Measurements from ENCODE around the gene GCK. TPM values are rescaled to one million over a fixed set of nuclear protein-coding genes. Genes with fewer than 3 reads are reported as not detected.
"Not testable (repeated sequence)": the region's sequence is repeated elsewhere in the genome, so short reads cannot be mapped to it uniquely, and the experiment has no call there.

Gene GCK
- total RNA-seq, 1 experiment from 2014 or later, result 2.8 TPM

GRCh38 chr7:44127161-44127560 lies 62.1 kb downstream of the GCK start:
- H3K4me3 ChIP-seq (ENCODE audit: insufficient read depth, low read depth, low read length), result no peak overlapping the region
- H3K27me3 ChIP-seq (ENCODE audit: control insufficient read depth, insufficient read depth, low read length), result peaks cover 10% of the 10 kb centered on the region
- no peaks in the 10 kb centered on the region for H3K36me3 ChIP-seq (replicated peaks; ENCODE audit: control insufficient read depth, insufficient read depth, low read length)
- no peak for DNase-seq

- not testable (repeated sequence) for H3K27me3 ChIP-seq (ENCODE audit: control insufficient read depth, insufficient read depth, low read length); DNase-seq
Measured at GRCh38 chr7:44126574-44126973, 62.7 kb downstream of the GCK start.

DNA sequence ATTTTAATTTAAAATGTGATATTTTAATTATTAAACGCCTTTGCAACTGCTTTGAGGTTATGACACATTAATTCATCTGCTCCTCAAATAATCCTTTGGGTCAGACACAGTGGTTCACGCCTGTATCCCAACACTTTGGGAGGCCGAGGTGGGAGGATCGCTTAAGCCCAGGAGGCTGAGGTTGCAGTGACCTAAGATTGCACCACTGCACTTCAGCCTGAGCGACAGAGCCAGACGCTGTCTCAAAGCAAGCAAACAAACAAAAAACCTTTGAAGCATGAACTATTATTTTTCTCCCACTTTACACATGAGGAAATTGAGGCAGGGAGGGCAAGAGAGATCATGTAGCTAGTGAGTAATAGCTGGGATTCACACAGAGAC lies 64.4 kb downstream of the GCK start:
- Histone ChIP-seq H3K4me3 (ENCODE audit: insufficient read depth, low read depth, low read length) (no peak overlapping the region), H3K36me3 (replicated peaks; ENCODE audit: control insufficient read depth, insufficient read depth, low read length) (peaks cover 10% of the 10 kb centered on the region), H3K27me3 (ENCODE audit: control insufficient read depth, insufficient read depth, low read length) (peaks cover 10% of the 10 kb centered on the region)
- no peak for DNase-seq

More at GRCh38 chr7:44126574-44126973, 62.7 kb downstream of the GCK start:
- H3K4me3 ChIP-seq (ENCODE audit: insufficient read depth, low read depth, low read length); H3K36me3 ChIP-seq (replicated peaks; ENCODE audit: control insufficient read depth, insufficient read depth, low read length): not testable (repeated sequence)

DNA sequence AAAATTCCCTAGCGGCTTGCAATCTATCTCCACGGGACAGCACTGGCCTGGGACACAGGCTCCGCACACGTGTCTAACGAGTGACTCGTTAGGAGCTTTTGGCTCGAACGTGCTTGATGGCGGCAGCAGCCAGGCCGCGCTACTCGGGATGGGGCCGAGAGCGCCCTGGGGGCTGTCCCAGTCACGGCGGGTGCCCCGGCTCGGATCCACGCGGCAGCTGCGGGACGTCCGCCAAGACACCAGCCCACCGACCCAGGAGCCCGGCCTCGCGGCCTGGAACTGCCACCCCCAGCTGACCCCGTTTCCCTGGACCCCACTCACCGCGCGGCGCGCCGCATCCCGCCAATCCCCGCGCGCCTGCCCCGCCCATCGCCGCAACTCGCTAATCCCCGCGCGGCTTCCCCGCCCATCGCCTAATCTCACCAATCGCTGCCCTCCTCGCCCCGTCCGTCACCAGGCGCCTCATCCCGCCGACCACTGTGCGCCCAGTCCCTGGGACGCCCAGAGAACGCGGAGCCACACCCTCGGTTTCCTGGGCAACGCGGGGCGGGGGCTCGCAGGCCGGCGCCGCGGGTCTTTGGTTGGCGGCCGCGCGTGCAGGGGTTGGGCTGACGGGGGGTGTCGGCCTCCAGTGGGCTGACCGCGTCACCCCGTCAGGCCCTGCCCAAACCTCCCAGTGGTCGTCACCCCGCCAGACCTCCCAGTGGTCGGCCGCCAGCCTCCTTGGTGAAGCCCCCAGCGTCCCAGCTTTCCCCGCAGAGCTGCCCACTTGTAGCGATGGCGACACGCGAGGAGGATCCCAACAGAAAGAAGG lies 65.8 kb downstream of the GCK start, which contains the start of gene POLD2:
Gene POLD2 (minus strand): TSS at position 359 of the 814 bp plus-strand sequence. CDS start 1,495 bp downstream, outside the sequence.
- Histone ChIP-seq H3K27me3 (ENCODE audit: control insufficient read depth, insufficient read depth, low read length) (peaks cover 10% of the 10 kb centered on the region), H3K4me3 (ENCODE audit: insufficient read depth, low read depth, low read length) (peak within 1 kb of the TSS; percentile 93), H3K36me3 (replicated peaks; ENCODE audit: control insufficient read depth, insufficient read depth, low read length) (peaks cover 15% of the 10 kb centered on the region)
- DNase-seq, result peak; percentile 100

DNA sequence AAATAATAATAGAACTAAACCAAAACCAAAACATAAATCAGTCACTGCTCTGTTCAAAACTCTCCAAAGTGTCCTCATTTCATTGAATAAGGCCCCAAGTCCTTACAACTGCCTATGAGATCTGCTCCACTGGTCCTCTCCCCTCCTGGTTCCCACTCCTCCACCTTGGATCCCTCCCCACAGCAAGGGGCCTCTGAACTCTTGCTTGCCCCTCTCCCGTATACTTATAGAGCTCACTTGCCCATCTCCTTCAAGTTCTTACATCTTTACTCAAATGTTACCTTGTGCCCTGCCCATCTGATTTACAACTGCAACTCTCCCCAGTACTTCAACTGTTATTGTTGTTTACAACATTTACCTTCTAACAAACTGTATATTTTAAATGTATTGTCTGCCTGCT lies 66.7 kb downstream of the GCK start:
- DNase-seq, result no peak
- peak overlapping the region; percentile 93 for H3K4me3 ChIP-seq (ENCODE audit: insufficient read depth, low read depth, low read length)
- peaks cover 19% of the 10 kb centered on the region for H3K36me3 ChIP-seq (replicated peaks; ENCODE audit: control insufficient read depth, insufficient read depth, low read length)
- peaks cover 8% of the 10 kb centered on the region for H3K27me3 ChIP-seq (ENCODE audit: control insufficient read depth, insufficient read depth, low read length)

- H3K4me3 ChIP-seq (ENCODE audit: insufficient read depth, low read depth, low read length), result no peak overlapping the region
- DNase-seq, result no peak
- H3K36me3 ChIP-seq (replicated peaks; ENCODE audit: control insufficient read depth, insufficient read depth, low read length), result peaks cover 23% of the 10 kb centered on the region
- H3K27me3 ChIP-seq (ENCODE audit: control insufficient read depth, insufficient read depth, low read length), result peaks cover 8% of the 10 kb centered on the region
Measured at GRCh38 chr7:44121761-44122420, 67.3 kb downstream of the GCK start.

DNA sequence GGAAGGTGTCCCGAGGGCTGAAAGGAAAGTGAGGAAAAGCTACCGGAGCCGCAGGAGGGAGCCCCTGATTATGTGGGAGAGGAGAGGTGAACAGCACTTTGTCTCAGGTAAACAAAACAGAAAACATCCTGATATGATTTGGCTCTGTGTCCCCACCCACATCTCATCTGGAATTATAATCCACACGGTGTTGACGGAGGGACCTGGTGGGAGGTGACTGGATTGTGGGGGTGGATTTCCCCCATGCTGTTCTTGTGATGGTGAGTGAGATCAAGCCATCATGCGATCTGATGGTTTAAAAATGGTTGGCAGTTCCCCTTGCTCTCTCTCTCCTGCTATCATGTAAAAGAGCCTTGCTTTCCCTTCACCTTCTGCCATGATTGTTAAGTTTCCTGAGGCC lies 68.8 kb downstream of the GCK start:
- no peak for DNase-seq
- Histone ChIP-seq H3K4me3 (ENCODE audit: insufficient read depth, low read depth, low read length) (no peak overlapping the region), H3K36me3 (replicated peaks; ENCODE audit: control insufficient read depth, insufficient read depth, low read length) (peaks cover 26% of the 10 kb centered on the region), H3K27me3 (ENCODE audit: control insufficient read depth, insufficient read depth, low read length) (peaks cover 8% of the 10 kb centered on the region)

- DNase-seq, result no peak
- H3K36me3 ChIP-seq (replicated peaks; ENCODE audit: control insufficient read depth, insufficient read depth, low read length), result peaks cover 29% of the 10 kb centered on the region
- H3K4me3 ChIP-seq (ENCODE audit: insufficient read depth, low read depth, low read length), result no peak overlapping the region
- peaks cover 7% of the 10 kb centered on the region for H3K27me3 ChIP-seq (ENCODE audit: control insufficient read depth, insufficient read depth, low read length)
Measured at GRCh38 chr7:44119829-44120380, 69.3 kb downstream of the GCK start.

DNA sequence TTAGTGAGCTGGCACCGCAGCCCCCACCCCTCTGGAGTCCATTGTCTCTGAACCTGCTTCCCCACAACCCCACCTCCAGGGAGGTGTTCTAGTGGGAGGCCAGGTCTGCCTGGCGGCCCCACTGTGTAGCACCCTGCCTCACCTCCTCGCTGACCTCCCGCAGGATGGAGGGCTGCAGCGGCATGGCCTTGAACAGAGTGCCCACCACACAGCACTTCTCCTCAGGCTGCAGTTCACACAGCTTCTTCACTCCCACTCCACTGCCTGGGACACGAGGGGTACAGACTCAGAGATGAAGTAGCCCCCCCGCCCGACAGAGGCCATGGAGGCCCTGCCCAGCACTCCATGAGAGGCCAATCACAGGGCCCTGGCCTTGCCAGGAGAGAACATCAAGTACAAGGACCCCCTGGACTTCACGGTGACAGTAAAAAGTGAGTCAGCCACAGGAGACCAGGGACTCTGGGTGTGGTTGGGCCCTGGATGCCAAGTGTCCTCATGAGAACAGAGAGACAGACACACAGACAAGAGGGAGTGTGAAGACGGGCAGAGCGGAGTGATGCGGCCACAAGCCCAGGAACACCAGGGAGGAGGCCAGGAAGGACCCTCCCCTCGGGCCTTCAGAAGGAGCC lies 71.3 kb downstream of the GCK start:
- no peak overlapping the region for H3K4me3 ChIP-seq (ENCODE audit: insufficient read depth, low read depth, low read length)
- no peak for DNase-seq
- H3K36me3 ChIP-seq (replicated peaks; ENCODE audit: control insufficient read depth, insufficient read depth, low read length), result peaks cover 35% of the 10 kb centered on the region
- H3K27me3 ChIP-seq (ENCODE audit: control insufficient read depth, insufficient read depth, low read length), result no peaks in the 10 kb centered on the region

GRCh38 chr7:44116789-44117666 lies 72.2 kb downstream of the GCK start:
- no peak overlapping the region for H3K4me3 ChIP-seq (ENCODE audit: insufficient read depth, low read depth, low read length)
- H3K36me3 ChIP-seq (replicated peaks; ENCODE audit: control insufficient read depth, insufficient read depth, low read length), result peaks cover 35% of the 10 kb centered on the region
- no peaks in the 10 kb centered on the region for H3K27me3 ChIP-seq (ENCODE audit: control insufficient read depth, insufficient read depth, low read length)
- DNase-seq, result no peak

DNA sequence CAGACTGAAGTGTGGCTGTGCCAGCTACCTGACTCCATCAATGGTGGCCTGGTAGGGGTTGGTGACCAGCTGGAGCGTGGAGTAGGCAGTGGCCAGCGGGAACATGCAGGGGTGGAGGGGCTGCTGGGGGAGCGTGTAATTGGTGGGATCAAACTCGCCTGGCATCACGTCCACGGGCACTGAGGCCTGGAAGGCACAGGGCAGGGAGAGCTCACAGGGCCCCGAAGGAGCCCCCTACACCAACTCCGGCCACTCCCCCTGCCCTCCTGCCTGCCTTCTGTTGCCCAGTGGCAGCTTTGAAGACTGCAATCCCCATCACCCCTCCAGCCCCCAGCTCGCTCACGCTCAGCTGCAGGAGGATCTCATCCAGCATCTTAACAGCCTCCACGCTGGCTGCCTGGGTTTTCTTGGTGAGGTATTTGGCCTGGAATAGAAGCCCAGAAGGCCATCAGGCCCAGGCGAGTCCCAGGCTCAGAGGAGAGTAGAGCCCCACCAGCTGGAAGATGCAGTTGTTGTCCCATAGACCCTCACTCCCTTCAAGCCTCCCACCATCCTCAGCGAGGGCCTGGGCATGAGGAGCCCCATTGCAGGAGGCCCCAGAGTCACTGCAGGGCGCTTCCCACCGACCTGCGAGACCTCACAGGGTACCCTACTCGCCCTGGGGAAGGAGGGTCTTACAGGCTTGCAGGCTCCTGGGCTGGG lies 73.0 kb downstream of the GCK start:
- Histone ChIP-seq H3K4me3 (ENCODE audit: insufficient read depth, low read depth, low read length) (no peak overlapping the region), H3K27me3 (ENCODE audit: control insufficient read depth, insufficient read depth, low read length) (no peaks in the 10 kb centered on the region), H3K36me3 (replicated peaks; ENCODE audit: control insufficient read depth, insufficient read depth, low read length) (peaks cover 32% of the 10 kb centered on the region)
- DNase-seq, result peak; percentile 51

DNA sequence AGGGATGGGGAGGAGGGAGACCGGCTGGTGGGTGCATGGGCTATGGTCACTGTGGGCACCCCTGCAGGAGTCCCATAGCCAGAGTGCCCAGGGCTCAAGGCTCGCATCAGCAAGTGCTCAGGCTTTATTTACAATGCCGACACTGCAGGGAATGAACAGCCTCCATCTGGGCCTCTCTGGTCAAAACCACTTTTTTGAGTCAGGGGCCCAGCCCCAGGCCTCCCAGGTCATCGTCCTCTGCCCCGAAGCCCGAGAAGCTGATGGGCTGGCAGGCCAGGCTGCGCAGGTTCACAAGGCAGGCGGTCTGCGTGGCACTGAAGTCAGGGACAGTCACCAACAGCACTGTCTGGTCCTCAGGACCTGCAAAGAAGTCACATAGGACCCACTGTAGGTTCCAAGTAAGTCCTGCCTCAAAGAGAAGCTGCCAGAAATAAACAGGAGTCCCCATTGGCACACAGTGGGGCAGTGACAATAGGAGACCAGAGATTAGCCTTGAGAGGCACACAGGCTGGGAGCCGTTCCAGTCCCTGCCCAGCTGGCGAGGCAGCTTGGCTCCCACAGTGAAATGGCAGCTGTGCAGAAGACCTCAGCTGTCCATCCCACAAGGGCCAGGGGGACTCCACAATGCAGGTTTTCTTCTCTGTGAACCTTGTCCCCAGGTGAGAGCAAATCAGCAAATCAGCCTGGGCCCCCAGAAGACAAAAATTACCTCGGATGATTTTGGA lies 74.5 kb downstream of the GCK start:
- DNase-seq, result no peak
- no peaks in the 10 kb centered on the region for H3K27me3 ChIP-seq (ENCODE audit: control insufficient read depth, insufficient read depth, low read length)
- H3K36me3 ChIP-seq (replicated peaks; ENCODE audit: control insufficient read depth, insufficient read depth, low read length), result peaks cover 26% of the 10 kb centered on the region
- no peak overlapping the region for H3K4me3 ChIP-seq (ENCODE audit: insufficient read depth, low read depth, low read length)

DNA sequence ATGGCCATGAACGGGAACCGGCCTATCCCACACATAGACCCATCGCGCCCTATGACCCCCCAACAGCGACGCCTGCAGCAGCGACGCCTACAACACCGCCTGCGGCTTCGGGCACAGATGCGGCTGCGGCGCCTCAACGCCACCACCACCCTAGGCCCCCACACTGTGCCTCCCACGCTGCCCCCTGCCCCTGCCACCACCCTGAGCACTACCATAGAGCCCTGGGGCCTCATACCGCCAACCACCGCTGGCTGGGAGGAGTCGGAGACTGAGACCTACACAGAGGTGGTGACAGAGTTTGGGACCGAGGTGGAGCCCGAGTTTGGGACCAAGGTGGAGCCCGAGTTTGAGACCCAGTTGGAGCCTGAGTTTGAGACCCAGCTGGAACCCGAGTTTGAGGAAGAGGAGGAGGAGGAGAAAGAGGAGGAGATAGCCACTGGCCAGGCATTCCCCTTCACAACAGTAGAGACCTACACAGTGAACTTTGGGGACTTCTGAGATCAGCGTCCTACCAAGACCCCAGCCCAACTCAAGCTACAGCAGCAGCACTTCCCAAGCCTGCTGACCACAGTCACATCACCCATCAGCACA lies 75.4 kb downstream of the GCK start:
- no peak for DNase-seq
- peak overlapping the region; percentile 23; the same call in 1 of the 2 replicates for H3K4me3 ChIP-seq (ENCODE audit: insufficient read depth, low read depth, low read length)
- H3K27me3 ChIP-seq (ENCODE audit: control insufficient read depth, insufficient read depth, low read length), result no peaks in the 10 kb centered on the region
- peaks cover 20% of the 10 kb centered on the region for H3K36me3 ChIP-seq (replicated peaks; ENCODE audit: control insufficient read depth, insufficient read depth, low read length)

All from H7 (cell line).